Measurements from ENCODE around the gene SND1. TPM values are rescaled to one million over a fixed set of nuclear protein-coding genes. Genes with fewer than 3 reads are reported as not detected.

Gene SND1
- total RNA-seq = 100 to 1,000 TPM in 1 of 4 donors, 10 to 100 TPM in 3; 55.5 to 305 (median 80.1) TPM

GRCh38 chr7:127651556-127652332, at the start of gene SND1:
TSS of gene SND1 (plus strand) at chr7:127652194. CDS start at chr7:127652374, 180 bp downstream.
- peak; percentile 98 to 100 (median 99) for DNase-seq
- H3K36me3 ChIP-seq = no peaks in the 10 kb centered on the region
- H3K4me1 ChIP-seq = peaks cover 0 to 16% (median 6%) of the 10 kb centered on the region in 4 donors
- H3K27ac ChIP-seq = peak within 1 kb of the TSS; percentile 90 to 97 (median 94)
- no peak for TF ChIP-seq CTCF (IDR thresholded peaks at IDR 0.05)
- peak; percentile 79 to 83 for TF ChIP-seq POLR2A (IDR thresholded peaks at IDR 0.05)
- no peaks in the 10 kb centered on the region for H3K9me3 ChIP-seq
- H3K27me3 ChIP-seq = no peaks in the 10 kb centered on the region
- H3K4me3 ChIP-seq = peak within 1 kb of the TSS; percentile 68 to 88 (median 78)

- TF ChIP-seq CTCF (IDR thresholded peaks at IDR 0.05) = no peak
- TF ChIP-seq POLR2A (IDR thresholded peaks at IDR 0.05) = no peak
- Histone ChIP-seq H3K9me3 (peaks cover 0 to 4% (median 0%) of the 10 kb centered on the region in 4 donors), H3K4me1 (no peaks in the 10 kb centered on the region), H3K36me3 (no peaks in the 10 kb centered on the region), H3K27ac (no peak overlapping the region), H3K4me3 (no peak overlapping the region), H3K27me3 (no peaks in the 10 kb centered on the region)
- DNase-seq = no peak
These were observed 43.5 kb upstream of the SND1 start for GRCh38 chr7:127608446-127608845.

- no peak for TF ChIP-seq CTCF (IDR thresholded peaks at IDR 0.05)
- TF ChIP-seq POLR2A (IDR thresholded peaks at IDR 0.05) = no peak
- no peak for DNase-seq
- peaks cover 0 to 4% (median 0%) of the 10 kb centered on the region in 4 donors for H3K9me3 ChIP-seq
- no peaks in the 10 kb centered on the region for H3K36me3 ChIP-seq
- H3K4me1 ChIP-seq = no peaks in the 10 kb centered on the region
- no peak overlapping the region for H3K27ac ChIP-seq
- H3K27me3 ChIP-seq = no peaks in the 10 kb centered on the region
- H3K4me3 ChIP-seq = no peak overlapping the region
These were observed 42.7 kb upstream of the SND1 start for GRCh38 chr7:127609297-127609696.

- H3K9me3 ChIP-seq = peaks cover 0 to 4% (median 0%) of the 10 kb centered on the region in 4 donors
- DNase-seq = no peak
- no peak overlapping the region for H3K4me3 ChIP-seq
- no peaks in the 10 kb centered on the region for H3K27me3 ChIP-seq
- no peak overlapping the region for H3K27ac ChIP-seq
- no peaks in the 10 kb centered on the region for H3K4me1 ChIP-seq
- H3K36me3 ChIP-seq = no peaks in the 10 kb centered on the region
- TF ChIP-seq POLR2A (IDR thresholded peaks at IDR 0.05) (no peak), CTCF (IDR thresholded peaks at IDR 0.05) (no peak)
These were observed 39.7 kb upstream of the SND1 start for GRCh38 chr7:127612263-127612662.

GRCh38 chr7:127616724-127617123, 35.3 kb upstream of the SND1 start:
- no peak overlapping the region for H3K27ac ChIP-seq
- DNase-seq = no peak
- no peaks in the 10 kb centered on the region for H3K27me3 ChIP-seq
- H3K4me1 ChIP-seq = no peaks in the 10 kb centered on the region
- TF ChIP-seq POLR2A (IDR thresholded peaks at IDR 0.05) (no peak), CTCF (IDR thresholded peaks at IDR 0.05) (no peak)
- no peaks in the 10 kb centered on the region for H3K36me3 ChIP-seq
- no peak overlapping the region for H3K4me3 ChIP-seq
- no peaks in the 10 kb centered on the region for H3K9me3 ChIP-seq
